ENCODE data around the gene TCEA2. TPM values are rescaled to one million over a fixed set of nuclear protein-coding genes. Genes with fewer than 3 reads are reported as not detected.

The TCEA2 gene
- total and polyA plus RNA-seq, 2 donors (not counting 1 experiment from before 2014, with no cell fraction given) = 17.1 to 23.9 TPM

DNA sequence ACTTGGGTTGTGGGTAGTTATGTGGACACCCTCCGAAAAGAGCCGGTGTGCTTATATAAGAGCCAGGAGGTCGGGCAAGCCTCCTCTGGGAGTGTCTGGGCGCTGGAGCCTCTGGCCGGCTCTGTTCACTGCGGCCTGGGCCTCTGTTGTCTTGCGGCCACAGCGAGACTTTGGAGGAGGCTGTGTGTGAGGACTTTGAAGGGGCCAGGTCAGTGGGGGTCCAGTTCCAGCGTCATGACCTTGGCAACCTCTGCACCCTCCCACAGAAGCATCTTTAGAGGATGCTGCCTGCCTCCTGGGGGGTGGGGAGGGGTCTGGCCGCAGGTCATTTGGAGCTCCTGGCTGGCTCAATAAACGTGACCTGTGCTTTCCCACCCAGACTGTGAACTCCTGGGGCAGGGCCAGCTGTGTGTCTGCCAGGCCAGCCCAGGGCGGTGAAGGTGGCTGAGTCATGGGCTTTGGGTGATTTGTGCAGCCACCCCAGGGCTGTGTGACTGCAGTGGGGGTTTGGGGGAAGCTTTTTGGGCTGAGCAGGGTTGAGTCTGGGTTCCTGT, 1.2 kb downstream of the TCEA2 start:
- H3K4me3 ChIP-seq (replicated peaks in 1 of 4; ENCODE audit: control extremely low read depth in 1 of 4, insufficient read depth in 1 of 4, low read depth in 3 of 4, low read length in 4 of 4) = peak overlapping the region; percentile 67 to 88 (median 82)
- peak overlapping the region; percentile 85 for H3K9ac ChIP-seq (ENCODE audit: insufficient read depth, low read length)
- H2AFZ ChIP-seq (ENCODE audit: low read length) = no peak overlapping the region
- no peak for TF ChIP-seq EZH2 (IDR thresholded peaks at IDR 0.05; ENCODE audit: low read length, missing control alignments)
- TF ChIP-seq, protein P1, sequence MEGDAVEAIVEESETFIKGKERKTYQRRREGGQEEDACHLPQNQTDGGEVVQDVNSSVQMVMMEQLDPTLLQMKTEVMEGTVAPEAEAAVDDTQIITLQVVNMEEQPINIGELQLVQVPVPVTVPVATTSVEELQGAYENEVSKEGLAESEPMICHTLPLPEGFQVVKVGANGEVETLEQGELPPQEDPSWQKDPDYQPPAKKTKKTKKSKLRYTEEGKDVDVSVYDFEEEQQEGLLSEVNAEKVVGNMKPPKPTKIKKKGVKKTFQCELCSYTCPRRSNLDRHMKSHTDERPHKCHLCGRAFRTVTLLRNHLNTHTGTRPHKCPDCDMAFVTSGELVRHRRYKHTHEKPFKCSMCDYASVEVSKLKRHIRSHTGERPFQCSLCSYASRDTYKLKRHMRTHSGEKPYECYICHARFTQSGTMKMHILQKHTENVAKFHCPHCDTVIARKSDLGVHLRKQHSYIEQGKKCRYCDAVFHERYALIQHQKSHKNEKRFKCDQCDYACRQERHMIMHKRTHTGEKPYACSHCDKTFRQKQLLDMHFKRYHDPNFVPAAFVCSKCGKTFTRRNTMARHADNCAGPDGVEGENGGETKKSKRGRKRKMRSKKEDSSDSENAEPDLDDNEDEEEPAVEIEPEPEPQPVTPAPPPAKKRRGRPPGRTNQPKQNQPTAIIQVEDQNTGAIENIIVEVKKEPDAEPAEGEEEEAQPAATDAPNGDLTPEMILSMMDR (conservative IDR thresholded peaks at IDR 0.05 in 1 of 2, IDR thresholded peaks at IDR 0.05 in 1 of 2; ENCODE audit: low read depth in 1 of 2, low read length in 2 of 2) = no peak
- DNase-seq (ENCODE audit: low read depth in 2 of 2) = peak; percentile 37 to 51
- H3K27ac ChIP-seq (ENCODE audit: insufficient read depth, low read length) = peak overlapping the region; percentile 70
- no peaks in the 10 kb centered on the region for H3K27me3 ChIP-seq (ENCODE audit: control insufficient read depth, insufficient read depth, low read length)
- no peaks in the 10 kb centered on the region for H3K9me3 ChIP-seq (ENCODE audit: control insufficient read depth, insufficient read depth, low read depth, low read length)
- H3K79me2 ChIP-seq (ENCODE audit: control insufficient read depth, insufficient read depth, low read length) = no peaks in the 10 kb centered on the region
- H3K4me2 ChIP-seq (ENCODE audit: extremely low read depth, insufficient read depth, low read length) = peak overlapping the region; percentile 81
- no peaks in the 10 kb centered on the region for H3K36me3 ChIP-seq (ENCODE audit: control insufficient read depth, insufficient read depth, low read length)
- no peaks in the 10 kb centered on the region for H4K20me1 ChIP-seq (ENCODE audit: control insufficient read depth, extremely low read depth, insufficient read depth, low read length)
- peaks cover 22% of the 10 kb centered on the region for H3K4me1 ChIP-seq (ENCODE audit: control insufficient read depth, extremely low read depth, insufficient read depth, low read length)

DNA sequence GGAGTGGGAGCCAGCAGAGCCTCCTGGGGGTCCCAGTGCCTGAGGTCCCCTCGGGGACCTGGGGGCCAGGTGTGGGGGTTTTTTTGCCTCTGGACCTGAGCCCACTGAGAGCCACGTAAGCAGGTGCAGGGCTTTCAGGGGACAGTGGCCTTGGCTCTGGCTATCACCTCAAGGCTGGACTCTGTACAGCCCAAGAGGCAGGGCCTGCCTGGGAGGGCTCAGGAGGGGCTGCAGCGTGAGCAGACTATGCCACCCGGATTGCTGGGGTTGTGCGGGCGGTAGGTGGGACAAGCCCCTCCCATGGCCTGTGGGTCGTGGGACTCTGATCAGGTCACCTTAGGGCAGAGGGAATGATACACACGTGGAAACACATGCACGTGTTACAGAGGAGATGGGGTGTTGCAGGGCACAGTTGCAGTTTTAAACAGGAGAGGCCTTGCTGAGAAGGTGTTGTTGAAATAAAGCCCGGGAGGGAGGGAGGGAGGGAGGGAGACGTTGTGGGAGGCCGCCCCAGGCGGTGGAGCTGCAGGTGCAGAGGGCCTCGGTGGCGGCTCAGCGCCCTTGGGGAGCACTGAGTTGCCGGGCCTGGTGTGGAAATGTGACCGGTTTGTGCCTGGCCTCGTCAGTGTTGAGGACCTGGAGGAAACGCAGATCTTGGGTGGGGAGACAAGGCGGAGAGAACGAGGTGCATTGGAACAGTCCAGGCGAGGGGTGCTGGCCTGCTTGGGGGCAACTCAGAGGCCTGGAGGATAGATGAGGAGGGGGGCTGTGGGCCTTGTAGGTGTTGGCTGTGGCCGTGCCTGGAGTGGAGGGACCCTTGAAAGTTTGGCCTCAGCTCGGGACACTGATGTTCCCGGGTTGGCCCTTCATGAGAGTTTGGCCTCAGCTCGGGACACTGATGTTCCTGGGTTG, 2.3 kb downstream of the TCEA2 start:
- Histone ChIP-seq H3K9ac (ENCODE audit: insufficient read depth, low read length) (no peak overlapping the region), H3K79me2 (ENCODE audit: control insufficient read depth, insufficient read depth, low read length) (no peaks in the 10 kb centered on the region), H3K4me1 (ENCODE audit: control insufficient read depth, extremely low read depth, insufficient read depth, low read length) (peaks cover 22% of the 10 kb centered on the region), H4K20me1 (ENCODE audit: control insufficient read depth, extremely low read depth, insufficient read depth, low read length) (no peaks in the 10 kb centered on the region), H3K36me3 (ENCODE audit: control insufficient read depth, insufficient read depth, low read length) (no peaks in the 10 kb centered on the region), H3K27me3 (ENCODE audit: control insufficient read depth, insufficient read depth, low read length) (no peaks in the 10 kb centered on the region), H3K9me3 (ENCODE audit: control insufficient read depth, insufficient read depth, low read depth, low read length) (no peaks in the 10 kb centered on the region), H3K27ac (ENCODE audit: insufficient read depth, low read length) (peak overlapping the region; percentile 14), H2AFZ (ENCODE audit: low read length) (no peak overlapping the region), H3K4me3 (replicated peaks in 1 of 4; ENCODE audit: control extremely low read depth in 1 of 4, insufficient read depth in 1 of 4, low read depth in 3 of 4, low read length in 4 of 4) (no peak overlapping the region), H3K4me2 (ENCODE audit: extremely low read depth, insufficient read depth, low read length) (no peak overlapping the region)
- TF ChIP-seq EZH2 (IDR thresholded peaks at IDR 0.05; ENCODE audit: low read length, missing control alignments) = no peak
- TF ChIP-seq, protein P1 (conservative IDR thresholded peaks at IDR 0.05 in 1 of 2, IDR thresholded peaks at IDR 0.05 in 1 of 2; ENCODE audit: low read depth in 1 of 2, low read length in 2 of 2) = no peak
- no peak for DNase-seq (ENCODE audit: low read depth in 2 of 2)

DNA sequence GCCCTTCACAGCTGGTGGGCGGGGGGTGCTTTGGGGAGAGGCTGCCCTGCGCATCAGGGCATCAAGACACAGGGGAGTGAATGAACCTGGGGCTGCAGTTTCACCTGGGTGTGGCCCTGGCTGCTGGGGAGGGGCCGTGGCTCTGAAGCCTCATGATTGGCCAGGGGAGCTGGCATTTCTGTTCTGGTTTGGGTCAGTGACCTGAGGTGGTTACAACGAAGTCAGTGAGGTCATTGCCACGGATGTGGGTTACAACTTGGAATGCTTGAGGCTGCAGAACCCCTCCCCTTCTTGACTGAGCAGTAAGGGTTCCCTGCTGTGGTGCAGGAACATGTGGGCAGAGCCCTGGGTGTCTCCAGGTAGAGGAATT, 3.0 kb downstream of the TCEA2 start:
- H3K9me3 ChIP-seq (ENCODE audit: control insufficient read depth, insufficient read depth, low read depth, low read length) = no peaks in the 10 kb centered on the region
- H4K20me1 ChIP-seq (ENCODE audit: control insufficient read depth, extremely low read depth, insufficient read depth, low read length) = no peaks in the 10 kb centered on the region
- no peak overlapping the region for H3K4me2 ChIP-seq (ENCODE audit: extremely low read depth, insufficient read depth, low read length)
- DNase-seq (ENCODE audit: low read depth in 2 of 2) = peak; percentile 76 to 80
- H3K9ac ChIP-seq (ENCODE audit: insufficient read depth, low read length) = no peak overlapping the region
- H3K36me3 ChIP-seq (ENCODE audit: control insufficient read depth, insufficient read depth, low read length) = no peaks in the 10 kb centered on the region
- peak overlapping the region; percentile 14 for H3K27ac ChIP-seq (ENCODE audit: insufficient read depth, low read length)
- no peaks in the 10 kb centered on the region for H3K79me2 ChIP-seq (ENCODE audit: control insufficient read depth, insufficient read depth, low read length)
- no peaks in the 10 kb centered on the region for H3K27me3 ChIP-seq (ENCODE audit: control insufficient read depth, insufficient read depth, low read length)
- no peak overlapping the region for H3K4me3 ChIP-seq (replicated peaks in 1 of 4; ENCODE audit: control extremely low read depth in 1 of 4, insufficient read depth in 1 of 4, low read depth in 3 of 4, low read length in 4 of 4)
- no peak overlapping the region for H2AFZ ChIP-seq (ENCODE audit: low read length)
- TF ChIP-seq EZH2 (IDR thresholded peaks at IDR 0.05; ENCODE audit: low read length, missing control alignments) = no peak
- TF ChIP-seq, protein P1 (conservative IDR thresholded peaks at IDR 0.05 in 1 of 2, IDR thresholded peaks at IDR 0.05 in 1 of 2; ENCODE audit: low read depth in 1 of 2, low read length in 2 of 2) = no peak
- H3K4me1 ChIP-seq (ENCODE audit: control insufficient read depth, extremely low read depth, insufficient read depth, low read length) = peaks cover 22% of the 10 kb centered on the region

Measured in fibroblast of lung (primary cell).